T-helper 1 cell treated with Interleukin-12 subunit alpha and Interleukin-12 subunit beta and Interleukin-4 antibody, amounts not matched to agents 30 ng/mL and 1 ng/mL, for 36 hours (primary cell): ENCODE measurements around the gene SUCLG2. TPM values are rescaled to one million over a fixed set of nuclear protein-coding genes. Genes with fewer than 3 reads are reported as not detected.

Experiments
- intact Hi-C: fragments of 100-400 bp; cut with micrococcal nuclease; formaldehyde crosslinking; loops from one replicate; pipeline ENCODE4 v1.15.1; 2024
- total RNA-seq: library from RNA; stranded (reverse); gene quantifications from 2 replicates; pipeline ENCODE4 v1.2.3, GENCODE V29; 2022

SUCLG2 gene, protein sequence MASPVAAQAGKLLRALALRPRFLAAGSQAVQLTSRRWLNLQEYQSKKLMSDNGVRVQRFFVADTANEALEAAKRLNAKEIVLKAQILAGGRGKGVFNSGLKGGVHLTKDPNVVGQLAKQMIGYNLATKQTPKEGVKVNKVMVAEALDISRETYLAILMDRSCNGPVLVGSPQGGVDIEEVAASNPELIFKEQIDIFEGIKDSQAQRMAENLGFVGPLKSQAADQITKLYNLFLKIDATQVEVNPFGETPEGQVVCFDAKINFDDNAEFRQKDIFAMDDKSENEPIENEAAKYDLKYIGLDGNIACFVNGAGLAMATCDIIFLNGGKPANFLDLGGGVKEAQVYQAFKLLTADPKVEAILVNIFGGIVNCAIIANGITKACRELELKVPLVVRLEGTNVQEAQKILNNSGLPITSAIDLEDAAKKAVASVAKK
- 36.4 and 39.1 TPM in 2 replicates for total RNA-seq

DNA sequence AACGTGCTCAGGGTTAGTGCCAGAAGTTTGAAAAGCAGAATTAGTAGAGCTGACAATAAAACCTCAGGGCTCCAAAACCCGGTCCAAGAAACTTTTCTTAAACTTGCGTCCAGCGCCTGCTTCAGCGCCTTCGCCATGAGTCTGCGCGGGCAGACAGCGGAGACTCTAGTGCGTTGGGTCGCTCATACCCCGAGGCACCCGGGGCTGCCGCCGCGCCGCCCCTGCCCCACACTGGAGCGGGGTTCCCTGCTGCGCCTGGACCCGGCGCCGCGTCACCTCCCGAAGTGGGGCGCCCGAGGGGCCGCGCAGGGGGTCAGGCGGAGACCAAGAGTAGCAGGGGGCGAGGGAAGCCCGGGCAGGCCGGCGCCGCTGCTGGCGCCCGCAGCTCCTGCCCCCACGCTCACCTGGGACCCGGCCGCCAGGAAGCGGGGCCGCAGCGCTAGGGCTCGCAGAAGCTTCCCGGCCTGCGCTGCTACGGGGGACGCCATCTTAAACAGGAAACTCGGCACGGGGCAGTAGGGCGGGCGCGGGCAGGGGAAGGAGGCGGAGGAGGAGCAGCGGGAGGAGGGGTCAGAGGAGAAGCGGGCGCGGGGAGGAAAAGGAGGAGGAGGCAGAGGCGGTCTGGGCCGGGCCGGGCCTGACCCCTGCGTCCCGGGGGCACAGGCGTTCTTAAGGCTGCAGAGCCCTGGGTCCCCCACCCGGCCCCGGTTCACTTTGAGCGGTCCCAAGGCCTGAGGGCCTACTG lies at the start of gene SUCLG2:
Gene SUCLG2, minus strand, starts transcription at position 514 of the 745 bp plus-strand sequence. Its CDS starts 26 bp downstream, at position 488.
- intact Hi-C loops: loop anchor here (2.0 to 10.0 kb wide), 6 partner anchors 137 to 1551 kb away; partner anchors contain the start of genes ARL6IP5 and TMF1

DNA sequence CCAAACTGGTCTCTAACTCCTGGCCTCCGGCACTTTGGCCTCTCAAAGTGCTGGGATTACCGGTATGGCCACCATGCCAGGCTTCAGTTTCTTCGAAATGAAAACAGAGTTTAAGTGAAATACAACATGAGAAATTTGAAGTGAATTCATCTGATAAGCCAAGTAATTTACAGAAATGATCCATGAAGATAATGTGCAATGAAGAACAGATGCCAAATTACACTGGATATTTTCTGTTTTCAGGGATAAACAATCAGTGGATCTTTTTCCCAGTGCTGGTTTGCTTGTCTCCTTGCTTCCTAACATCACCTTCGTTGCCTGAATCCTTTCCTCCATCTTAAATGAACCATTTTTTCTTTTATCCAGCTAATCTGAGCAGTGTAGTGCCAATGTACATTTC lies 46.2 kb upstream of the SUCLG2 start:
- intact Hi-C loops: no loop called here

DNA sequence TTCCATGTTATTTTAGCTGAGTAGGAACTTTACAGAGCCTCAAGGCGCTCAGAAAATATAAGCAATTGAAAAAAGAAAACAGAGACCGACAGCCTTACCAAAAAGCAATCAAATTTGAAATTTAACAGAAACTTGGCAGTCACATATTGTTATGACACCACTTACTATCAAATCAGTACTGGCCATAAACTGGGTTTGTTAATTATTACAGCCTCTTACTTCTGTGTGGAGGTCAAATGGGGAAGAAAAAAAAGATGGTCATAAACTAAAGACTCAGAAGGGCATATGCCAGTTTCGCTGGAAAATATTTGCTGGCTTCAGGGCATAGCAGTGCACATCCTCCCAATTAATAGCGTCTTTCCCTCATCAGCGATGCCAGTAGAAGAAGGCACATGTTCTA lies 45.5 kb upstream of the SUCLG2 start:
- intact Hi-C loops: no loop called here

DNA sequence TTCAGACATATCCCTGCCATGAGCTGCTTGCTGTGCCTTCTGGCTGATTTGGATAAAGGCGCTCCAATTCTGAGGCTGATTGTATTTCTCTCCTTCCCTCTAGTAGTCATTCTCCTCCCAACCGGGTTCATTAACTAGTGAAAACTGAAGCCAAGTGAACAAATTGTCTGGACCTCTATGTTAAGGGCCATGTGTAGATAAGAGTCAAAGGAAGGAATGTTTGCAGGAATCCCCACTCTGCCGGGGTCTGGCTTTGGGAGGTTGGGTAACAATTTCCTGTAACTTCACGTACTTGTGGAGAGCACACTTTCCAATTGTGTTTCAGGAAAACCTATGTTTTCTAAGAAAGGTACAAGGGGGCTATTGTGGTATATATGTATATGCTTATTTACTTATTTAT lies 38.2 kb upstream of the SUCLG2 start:
- intact Hi-C loops: no loop called here

DNA sequence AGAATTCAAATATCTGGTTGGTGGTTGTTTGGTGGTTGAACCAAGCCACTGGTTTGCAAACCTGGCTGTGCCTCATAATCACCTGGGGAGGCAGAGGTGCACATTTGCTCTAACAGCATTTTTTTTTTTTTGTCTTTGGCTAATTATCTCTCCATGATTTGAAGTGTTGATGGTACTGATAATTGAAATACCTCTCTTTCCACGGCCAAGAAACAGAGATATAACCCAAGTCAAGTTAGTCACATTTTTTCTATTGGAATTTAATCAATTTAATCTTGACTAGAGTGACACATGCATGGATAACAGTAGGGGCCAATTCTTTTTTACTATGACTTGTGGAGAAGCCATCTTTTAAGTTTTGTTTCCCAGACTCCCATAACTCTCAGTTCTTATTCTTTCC lies 37.5 kb upstream of the SUCLG2 start:
- intact Hi-C loops: no loop called here

DNA sequence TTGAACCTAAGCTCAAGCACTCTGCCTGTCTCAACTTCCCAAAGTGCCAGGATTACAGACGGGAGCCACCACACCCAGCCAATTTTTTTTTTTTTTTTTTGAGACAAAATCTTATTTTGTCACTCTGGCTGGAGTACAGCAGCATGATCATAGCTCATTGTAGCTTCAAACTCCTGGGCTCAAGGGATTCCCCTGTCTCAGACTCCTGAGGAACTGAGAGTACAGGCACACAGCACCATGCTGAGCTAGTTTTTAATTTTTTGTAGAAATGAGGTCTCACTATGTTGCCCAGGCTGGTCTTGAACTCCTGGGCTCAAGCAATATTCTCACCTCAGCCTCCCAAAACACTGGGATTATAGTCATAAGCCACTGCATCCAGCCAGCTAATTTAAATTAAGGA lies 36.8 kb upstream of the SUCLG2 start:
- intact Hi-C loops: no loop called here

DNA sequence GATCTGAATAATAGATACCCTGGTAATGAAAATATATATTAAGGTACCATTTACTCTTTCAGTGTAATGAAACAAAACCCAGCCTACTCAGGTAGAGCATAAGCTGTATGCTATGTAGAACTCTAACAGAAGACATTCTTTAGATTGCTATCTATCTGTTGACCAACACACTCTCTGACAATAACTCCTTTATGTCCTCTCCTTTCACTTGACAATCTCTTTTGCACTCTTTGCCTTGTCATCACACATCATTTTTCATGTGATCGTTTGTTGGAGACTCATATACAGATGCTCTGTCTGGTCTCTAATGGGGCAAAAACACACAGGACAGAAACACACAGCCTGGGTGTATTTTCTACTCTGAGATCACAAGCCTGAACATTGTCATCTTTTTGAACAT lies 35.4 kb upstream of the SUCLG2 start:
- intact Hi-C loops: no loop called here

DNA sequence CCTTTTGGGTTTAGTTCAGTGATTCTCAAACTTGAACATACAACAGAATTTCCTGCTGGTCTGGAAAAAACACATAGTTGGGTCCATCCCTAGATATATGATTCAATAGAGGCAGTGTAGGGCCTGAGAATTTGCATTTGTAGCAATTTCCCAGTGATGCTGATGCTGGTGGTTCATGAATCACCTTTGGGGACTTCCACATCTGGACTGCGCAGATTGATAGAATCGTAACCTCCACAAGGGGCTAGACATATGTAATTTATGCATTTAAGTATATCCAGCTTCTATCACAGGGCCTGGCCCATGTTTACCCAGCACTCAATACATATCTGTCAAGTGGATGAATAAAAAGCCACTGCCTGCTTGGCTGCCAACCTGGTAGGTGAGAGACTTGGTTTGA lies 33.8 kb upstream of the SUCLG2 start:
- intact Hi-C loops: no loop called here

DNA sequence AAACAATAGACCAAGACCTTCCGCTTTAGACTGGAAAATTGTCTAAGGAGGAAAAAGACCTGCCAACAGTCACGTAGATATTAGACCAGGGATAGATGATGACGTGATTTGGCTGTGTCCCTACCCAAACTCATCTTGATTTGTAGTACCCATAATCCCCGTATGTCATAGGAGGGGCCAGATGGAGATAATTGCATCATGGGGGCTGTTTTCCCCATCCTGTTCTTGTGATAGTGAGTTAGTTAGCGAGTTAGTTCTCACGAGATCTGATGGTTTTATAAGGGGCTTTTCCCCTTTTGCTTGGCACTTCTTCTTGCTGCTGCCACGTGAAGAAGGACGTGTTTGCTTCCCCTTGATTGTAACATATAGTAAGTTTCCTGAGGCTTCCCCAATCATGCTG lies 31.7 kb upstream of the SUCLG2 start:
- intact Hi-C loops: no loop called here

DNA sequence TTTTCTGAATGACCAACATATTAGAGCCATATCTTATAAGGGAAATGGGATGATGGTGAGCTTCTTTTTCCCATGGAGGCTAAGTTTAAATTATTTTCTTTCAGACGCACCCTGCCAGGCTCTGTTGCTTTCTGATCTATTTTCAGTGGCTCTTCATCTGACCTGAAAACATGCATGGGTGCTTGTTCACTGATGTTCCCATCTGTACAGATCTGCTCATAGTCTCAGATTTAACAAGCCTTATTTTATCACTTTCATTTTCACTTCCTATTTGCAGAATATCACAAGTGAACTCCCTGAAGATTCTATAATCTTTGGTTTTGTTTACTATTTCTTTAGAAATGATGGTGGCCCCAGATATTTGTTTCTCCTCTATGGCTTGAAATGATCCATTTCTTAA lies 31.1 kb upstream of the SUCLG2 start:
- intact Hi-C loops: loop anchor here (1.0 kb wide), 1 partner anchor 30 kb away; no protein-coding TSS in a partner anchor

DNA sequence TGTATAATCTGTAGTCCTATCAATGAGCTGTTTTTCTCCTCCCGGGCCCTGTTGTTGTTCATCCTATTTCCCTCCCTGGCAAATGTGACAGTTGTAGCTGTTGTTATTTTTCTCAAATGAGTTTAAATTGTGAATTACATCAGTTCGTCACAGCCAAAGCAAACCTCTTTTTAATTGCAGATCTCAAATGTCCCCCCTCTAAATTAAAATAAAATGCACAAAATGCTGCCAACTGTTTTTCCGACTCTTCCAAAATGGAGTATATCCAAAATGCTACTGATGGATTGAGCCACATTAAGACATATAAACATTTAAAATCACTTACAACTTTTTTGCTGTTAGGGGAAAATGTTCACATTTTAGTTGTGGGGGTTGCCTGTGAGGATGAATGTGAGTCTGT lies 29.8 kb upstream of the SUCLG2 start:
- intact Hi-C loops: no loop called here

DNA sequence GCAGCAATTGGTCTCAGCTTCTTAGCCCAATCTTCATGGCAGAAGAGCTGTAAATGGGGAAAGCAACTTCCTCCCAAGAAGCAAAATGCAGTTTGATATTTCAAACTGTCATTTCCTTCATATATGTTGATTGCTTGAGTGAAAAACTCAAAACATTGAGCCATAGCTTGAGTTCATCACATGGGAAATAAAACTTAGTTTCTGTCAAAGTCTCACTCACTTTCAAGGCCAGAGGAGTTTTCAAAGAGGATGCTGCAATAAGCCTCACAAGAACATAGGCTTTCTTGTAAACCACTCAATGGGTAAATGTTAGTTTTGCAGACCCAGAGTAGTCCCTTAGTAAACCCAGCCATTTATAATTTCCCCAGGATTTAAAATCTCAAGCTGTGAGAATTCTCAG lies 29.1 kb upstream of the SUCLG2 start:
- intact Hi-C loops: no loop called here

DNA sequence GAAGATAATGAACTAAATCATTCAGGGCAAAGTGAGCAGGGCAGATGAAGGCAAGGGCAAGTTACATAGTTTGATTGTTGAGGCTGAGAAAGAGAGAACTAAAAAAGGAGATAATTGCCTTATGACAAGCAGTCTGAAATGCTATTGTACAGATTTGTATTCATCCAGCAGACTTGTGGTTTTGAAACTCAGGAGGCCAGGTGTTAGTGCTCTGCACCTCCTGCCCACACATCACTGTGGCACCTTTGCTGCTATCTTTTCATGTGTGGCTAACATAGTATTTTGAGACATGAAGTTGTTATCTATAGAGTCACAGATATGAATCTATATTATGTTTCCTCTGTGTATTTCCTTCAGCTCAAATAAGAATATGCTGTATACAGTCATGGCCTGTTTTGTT lies 24.3 kb upstream of the SUCLG2 start:
- intact Hi-C loops: no loop called here

DNA sequence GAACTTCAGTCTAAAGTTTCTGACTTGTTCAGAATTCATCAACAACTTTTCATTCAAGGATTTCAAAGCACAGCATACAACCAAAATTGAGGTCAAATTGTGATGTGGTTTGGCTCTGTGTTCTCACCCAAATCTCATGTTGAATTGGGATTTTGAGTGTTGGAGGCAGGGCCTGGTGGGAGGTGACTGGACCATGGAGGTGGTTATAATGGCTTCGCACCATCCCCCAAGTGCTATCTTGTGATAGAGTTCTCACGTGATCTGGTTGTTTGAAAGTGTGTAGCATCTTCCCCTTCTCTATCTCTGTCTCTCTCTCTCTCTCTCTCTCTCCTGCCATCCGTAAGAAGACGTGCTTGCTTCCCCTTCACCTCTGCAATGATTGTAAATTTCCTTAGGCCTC lies 19.6 kb upstream of the SUCLG2 start:
- intact Hi-C loops: no loop called here

DNA sequence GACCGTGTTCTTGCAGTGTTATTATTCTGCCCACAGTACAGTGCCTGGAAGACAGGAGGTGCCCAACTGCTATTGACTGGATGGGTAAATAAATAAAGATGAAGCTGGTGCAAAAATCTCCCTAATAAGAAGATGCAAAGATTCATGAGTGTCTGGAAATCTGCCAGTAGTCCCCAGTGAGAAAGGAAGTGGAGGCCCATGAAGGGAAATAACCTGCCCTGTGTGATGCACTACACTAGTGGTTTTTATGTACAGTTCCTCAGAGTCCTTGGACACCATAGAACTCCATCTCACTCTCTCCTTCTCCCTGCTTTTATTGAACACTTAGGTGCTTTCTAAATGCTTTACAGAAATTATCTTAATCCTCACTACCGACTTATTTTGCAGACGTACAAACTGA lies 8.3 kb upstream of the SUCLG2 start:
- intact Hi-C loops: no loop called here

DNA sequence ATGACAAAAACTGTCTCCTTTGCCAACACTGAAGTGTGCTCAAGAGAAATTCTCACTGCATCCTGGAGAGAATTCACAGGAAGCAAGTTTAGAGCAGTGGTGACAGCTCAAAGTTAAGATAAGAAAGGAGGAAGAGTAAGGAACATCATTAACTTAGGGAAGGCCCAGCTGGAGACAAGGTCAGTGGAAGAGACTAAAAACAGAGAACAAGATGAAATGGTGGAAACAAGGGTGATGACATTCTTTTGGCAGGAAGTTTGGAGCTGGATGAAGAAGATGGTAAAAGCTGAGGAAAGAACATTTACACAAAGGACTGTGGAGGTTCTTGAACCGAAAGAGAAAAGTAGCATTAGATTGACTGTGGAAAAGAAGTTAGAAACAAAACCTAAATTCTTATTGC lies 6.7 kb upstream of the SUCLG2 start:
- intact Hi-C loops: no loop called here

DNA sequence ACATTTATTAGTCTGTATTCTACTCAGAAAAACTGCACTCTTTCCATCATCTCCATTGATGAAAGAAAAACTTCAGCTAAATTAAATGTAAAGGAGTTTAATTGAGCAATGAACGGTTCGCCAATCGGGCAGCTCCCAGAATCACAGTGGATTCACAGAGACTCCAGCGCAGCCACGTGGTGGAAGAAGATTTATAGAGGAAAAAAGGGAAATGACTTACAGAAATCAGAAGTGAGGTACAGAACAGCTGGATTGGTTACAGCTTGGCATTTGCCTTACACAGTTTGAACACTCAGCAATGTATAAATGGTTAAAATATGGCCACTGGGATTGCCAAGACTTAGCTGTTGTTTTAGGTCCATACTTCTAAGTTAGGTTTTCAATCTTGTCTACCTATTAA lies 2.8 kb upstream of the SUCLG2 start:
- intact Hi-C loops: loop anchor here (2.0 to 10.0 kb wide), 7 partner anchors 290 to 1670 kb away; partner anchors contain the start of genes LRIG1 and TMF1

DNA sequence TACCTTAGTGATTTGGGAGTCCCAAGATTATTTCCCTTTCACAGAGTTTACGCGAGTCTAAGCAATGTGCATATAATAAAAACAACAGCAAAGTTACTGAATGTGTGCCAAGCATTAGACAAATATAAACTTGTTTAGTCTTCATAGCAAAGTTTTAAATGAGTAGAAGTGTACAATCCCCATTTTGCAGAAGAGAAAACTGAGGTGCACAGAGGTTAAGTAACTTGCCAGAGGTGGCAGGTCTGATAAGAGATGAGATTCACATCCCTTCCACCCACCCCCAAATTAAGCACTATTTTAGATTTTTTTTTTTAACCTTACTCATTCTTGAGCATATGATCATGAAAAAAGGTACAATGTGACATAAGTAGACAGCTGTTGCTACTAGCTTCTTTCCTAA lies 2.2 kb upstream of the SUCLG2 start:
- intact Hi-C loops: loop anchor here (2.0 to 10.0 kb wide), 7 partner anchors 291 to 1671 kb away; partner anchors contain the start of genes LRIG1 and TMF1

DNA sequence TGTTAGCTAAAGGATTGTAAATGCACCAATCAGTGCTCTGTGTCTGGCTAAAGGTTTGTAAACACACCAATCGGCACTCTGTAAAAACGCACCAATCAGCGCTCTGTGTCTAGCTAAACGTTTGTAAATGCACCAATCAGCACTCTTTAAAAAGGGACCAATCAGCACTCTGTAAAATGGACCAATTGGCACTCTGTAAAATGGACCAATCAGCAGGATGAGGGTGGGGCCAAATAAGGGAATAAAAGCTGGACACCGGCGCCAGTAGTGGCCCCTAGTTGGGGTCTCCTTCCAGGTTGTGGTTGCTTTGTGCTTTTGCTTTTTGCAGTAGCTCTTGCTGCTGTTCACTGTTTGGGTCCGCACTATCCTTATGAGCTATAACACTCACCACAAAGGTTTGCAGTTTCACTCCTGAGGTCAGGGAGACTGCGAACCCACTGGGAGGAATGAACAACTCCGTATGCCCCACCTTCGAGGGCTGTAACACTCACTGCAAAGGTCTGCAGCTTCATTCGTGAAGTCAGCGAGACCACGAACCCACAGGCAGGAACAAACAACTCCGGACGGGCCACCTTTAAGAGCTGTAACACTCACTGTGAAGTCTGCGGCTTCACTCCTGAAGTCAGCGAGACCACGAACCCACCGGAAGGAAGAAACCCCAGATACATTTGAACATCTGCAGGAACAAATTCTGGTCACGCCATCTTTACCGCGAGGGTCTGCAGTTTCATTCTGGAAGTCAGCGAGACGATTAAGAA lies 1.1 kb upstream of the SUCLG2 start:
- intact Hi-C loops: loop anchor here (1.0 to 10.0 kb wide), 15 partner anchors 30 to 1672 kb away; partner anchors contain the start of genes ARL6IP5, KBTBD8, LRIG1 and TMF1

DNA sequence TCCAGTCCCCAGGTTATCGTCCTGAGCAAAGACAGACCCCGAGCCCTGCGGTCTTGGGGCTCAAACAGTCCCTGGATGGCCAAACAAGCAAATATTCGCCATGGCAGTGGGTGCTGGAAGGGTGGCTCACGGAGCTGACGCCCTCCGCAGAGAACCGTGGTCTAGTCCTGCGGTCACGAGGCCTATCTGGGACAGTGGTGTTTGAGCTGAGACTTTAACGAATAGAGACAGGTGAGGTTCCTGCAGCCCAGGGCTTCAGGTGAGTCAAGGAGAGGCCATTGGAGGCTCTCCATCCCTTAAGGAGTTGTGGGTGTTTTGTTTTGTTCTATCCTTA lies 399 bp upstream of the SUCLG2 start:
- intact Hi-C loops: loop anchor here (1.0 to 10.0 kb wide), 16 partner anchors 30 to 1672 kb away; partner anchors contain the start of genes ARL6IP5, KBTBD8, LRIG1 and TMF1

DNA sequence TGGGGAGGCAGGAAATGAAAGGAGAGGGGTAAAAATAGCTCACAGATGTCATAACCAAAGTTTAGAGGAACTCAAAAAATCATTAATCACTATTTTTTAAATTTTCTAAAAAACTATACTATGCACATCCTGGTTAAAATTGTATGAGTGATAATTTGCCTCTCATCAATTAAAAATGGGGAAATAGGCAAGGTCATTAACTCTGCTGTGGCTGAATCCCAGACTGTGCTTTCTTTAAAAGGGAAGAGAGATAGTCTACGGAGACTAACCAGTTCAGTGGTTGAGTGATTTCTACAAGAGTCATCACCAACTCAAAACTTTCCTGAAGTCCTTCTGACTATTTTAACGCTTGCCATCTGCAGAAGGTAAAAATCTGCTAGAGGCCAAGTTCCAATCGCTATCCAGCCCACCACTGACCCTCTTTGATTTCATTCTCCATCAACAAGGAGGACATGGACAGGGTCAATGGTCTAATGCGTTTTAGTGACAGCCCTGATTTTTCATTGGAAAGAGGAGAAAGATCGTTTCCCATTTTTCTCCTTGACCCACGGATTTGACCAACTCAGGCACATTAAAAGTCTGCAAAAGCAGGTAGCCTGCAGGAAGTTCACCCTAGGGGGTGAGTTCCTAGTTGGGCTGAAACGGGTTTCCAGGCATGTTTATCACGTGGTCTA lies 850 bp downstream of the SUCLG2 start:
- intact Hi-C loops: loop anchor here (2.0 to 10.0 kb wide), 6 partner anchors 137 to 1551 kb away; partner anchors contain the start of genes ARL6IP5 and TMF1
